DOHH2 (cell line): ENCODE results near the gene RAMP1.

Source experiments
- H3F3A ChIP-seq: fragments of 200-600 bp; sonication (generic), shearing (Covaris generic); 2 replicates; pipeline ENCODE4 v1.6.0; 2016; ENCODE audit warnings: antibody characterized with exemption, mild to moderate bottlenecking; ENCODE audit not compliant: control insufficient read depth, insufficient read depth
- H3K27ac ChIP-seq: fragments of 200-600 bp; sonication (generic); 2 replicates; pipeline ENCODE4 v1.5.1; 2014; ENCODE audit warnings: low read depth, mild to moderate bottlenecking, low read length, moderate library complexity
- H3K27me3 ChIP-seq: fragments of 200-600 bp; sonication (generic); 2 replicates; pipeline ENCODE4 v1.6.1; 2014; ENCODE audit warnings: mild to moderate bottlenecking, low read length, mixed read lengths; ENCODE audit not compliant: control insufficient read depth
- H3K36me3 ChIP-seq: fragments of 200-600 bp; sonication (generic); 2 replicates; pipeline ENCODE4 v1.6.1; 2014; ENCODE audit warnings: mild to moderate bottlenecking, low read length, moderate library complexity, mixed read lengths; ENCODE audit not compliant: control insufficient read depth
- H3K4me1 ChIP-seq: fragments of 200-600 bp; sonication (generic); 2 replicates; pipeline ENCODE4 v1.6.1; 2014; ENCODE audit warnings: mild to moderate bottlenecking, low read length, mixed read lengths; ENCODE audit not compliant: control insufficient read depth
- H3K4me2 ChIP-seq: fragments of 200-600 bp; sonication (generic); 2 replicates; pipeline ENCODE4 v1.6.0; 2014; ENCODE audit warnings: mild to moderate bottlenecking, low read length, moderate library complexity
- H3K4me3 ChIP-seq: fragments of 200-600 bp; sonication (generic); 2 replicates; pipeline ENCODE4 v1.5.1; 2014; ENCODE audit warnings: mild to moderate bottlenecking, low read length, mixed read lengths
- H3K79me2 ChIP-seq: fragments of 200-600 bp; sonication (generic); 2 replicates; pipeline ENCODE4 v1.6.1; 2014; ENCODE audit warnings: mild to moderate bottlenecking, low read length, mixed read lengths; ENCODE audit not compliant: control insufficient read depth
- H3K9me2 ChIP-seq: fragments of 200-600 bp; sonication (generic); replicated peaks from 2 replicates; pipeline ENCODE4 v1.6.1; 2014; ENCODE audit warnings: mild to moderate bottlenecking, low read length, mixed read lengths; ENCODE audit not compliant: control insufficient read depth
- H3K9me3 ChIP-seq: fragments of 200-600 bp; sonication (generic); 2 replicates; pipeline ENCODE4 v1.6.1; 2014; ENCODE audit warnings: antibody characterized with exemption, low read length, mixed read lengths; ENCODE audit not compliant: control insufficient read depth, insufficient read depth
- H4K20me1 ChIP-seq: fragments of 200-600 bp; sonication (generic); 2 replicates; pipeline ENCODE4 v1.6.0; 2014; ENCODE audit warnings: low read depth, mild to moderate bottlenecking, antibody characterized with exemption, low read length, moderate library complexity; ENCODE audit not compliant: control insufficient read depth, insufficient read depth
- CTCF ChIP-seq: fragments of 200-600 bp; sonication (generic); IDR thresholded peaks from one replicate; pipeline ENCODE4 v1.5.1; 2014; ENCODE audit warnings: antibody characterized with exemption, mild to moderate bottlenecking, low read depth, low read length; ENCODE audit not compliant: poor library complexity, severe bottlenecking
- EZH2phosphoT487 ChIP-seq: fragments of 200-600 bp; sonication (generic); IDR thresholded peaks from 2 replicates; pipeline ENCODE4 v1.6.1; 2017; ENCODE audit warnings: borderline replicate concordance, mild to moderate bottlenecking, antibody characterized with exemption, low read length, moderate library complexity, mixed read lengths

RAMP1 gene

GRCh38 chr2:237919593-237919992 lies 60.2 kb downstream of the RAMP1 start:
- Histone ChIP-seq H3K9me2 (no peaks in the 10 kb centered on the region), H3K9me3 (no peaks in the 10 kb centered on the region), H3K79me2 (no peaks in the 10 kb centered on the region), H3K27ac (peak overlapping the region; percentile 22; the same call in 1 of the 2 replicates), H3K4me3 (peak overlapping the region; percentile 31), H3K4me2 (peak overlapping the region; percentile 54), H3F3A (0 out of 2 replicates have a peak, but pooled peaks cover 3% of the 10 kb centered on the region), H3K27me3 (no peaks in the 10 kb centered on the region), H4K20me1 (no peaks in the 10 kb centered on the region), H3K4me1 (peaks cover 32% of the 10 kb centered on the region), H3K36me3 (no peaks in the 10 kb centered on the region)
- no peak for TF ChIP-seq EZH2phosphoT487
- no peak for TF ChIP-seq CTCF

GRCh38 chr2:237920673-237921072 lies 61.2 kb downstream of the RAMP1 start:
- H3K79me2 ChIP-seq: no peaks in the 10 kb centered on the region
- no peaks in the 10 kb centered on the region for H4K20me1 ChIP-seq
- no peak overlapping the region for H3K27ac ChIP-seq
- H3K27me3 ChIP-seq: no peaks in the 10 kb centered on the region
- H3K9me3 ChIP-seq: no peaks in the 10 kb centered on the region
- no peak overlapping the region for H3K4me3 ChIP-seq
- H3F3A ChIP-seq: 0 out of 2 replicates have a peak, but pooled peaks cover 3% of the 10 kb centered on the region
- no peaks in the 10 kb centered on the region for H3K36me3 ChIP-seq
- no peaks in the 10 kb centered on the region for H3K9me2 ChIP-seq
- TF ChIP-seq EZH2phosphoT487 (no peak), CTCF (no peak)
- H3K4me1 ChIP-seq: peaks cover 33% of the 10 kb centered on the region
- H3K4me2 ChIP-seq: no peak overlapping the region

- no peak overlapping the region for H3K4me3 ChIP-seq
- no peak overlapping the region for H3K27ac ChIP-seq
- peaks cover 38% of the 10 kb centered on the region for H3K4me1 ChIP-seq
- H3K9me2 ChIP-seq: no peaks in the 10 kb centered on the region
- TF ChIP-seq EZH2phosphoT487 (no peak), CTCF (no peak)
- no peaks in the 10 kb centered on the region for H3K27me3 ChIP-seq
- H3K4me2 ChIP-seq: no peak overlapping the region
- H3K36me3 ChIP-seq: no peaks in the 10 kb centered on the region
- 0 out of 2 replicates have a peak, but pooled peaks cover 3% of the 10 kb centered on the region for H3F3A ChIP-seq
- no peaks in the 10 kb centered on the region for H3K9me3 ChIP-seq
- H4K20me1 ChIP-seq: no peaks in the 10 kb centered on the region
- no peaks in the 10 kb centered on the region for H3K79me2 ChIP-seq
Measured at GRCh38 chr2:237921967-237922492, 62.6 kb downstream of the RAMP1 start.
